ENCODE measurements around the gene ALDH16A1.

Gene ALDH16A1

GRCh38 chr19:49490287-49491029, 37.4 kb downstream of the ALDH16A1 start:
- no peak for DNase-seq

DNA sequence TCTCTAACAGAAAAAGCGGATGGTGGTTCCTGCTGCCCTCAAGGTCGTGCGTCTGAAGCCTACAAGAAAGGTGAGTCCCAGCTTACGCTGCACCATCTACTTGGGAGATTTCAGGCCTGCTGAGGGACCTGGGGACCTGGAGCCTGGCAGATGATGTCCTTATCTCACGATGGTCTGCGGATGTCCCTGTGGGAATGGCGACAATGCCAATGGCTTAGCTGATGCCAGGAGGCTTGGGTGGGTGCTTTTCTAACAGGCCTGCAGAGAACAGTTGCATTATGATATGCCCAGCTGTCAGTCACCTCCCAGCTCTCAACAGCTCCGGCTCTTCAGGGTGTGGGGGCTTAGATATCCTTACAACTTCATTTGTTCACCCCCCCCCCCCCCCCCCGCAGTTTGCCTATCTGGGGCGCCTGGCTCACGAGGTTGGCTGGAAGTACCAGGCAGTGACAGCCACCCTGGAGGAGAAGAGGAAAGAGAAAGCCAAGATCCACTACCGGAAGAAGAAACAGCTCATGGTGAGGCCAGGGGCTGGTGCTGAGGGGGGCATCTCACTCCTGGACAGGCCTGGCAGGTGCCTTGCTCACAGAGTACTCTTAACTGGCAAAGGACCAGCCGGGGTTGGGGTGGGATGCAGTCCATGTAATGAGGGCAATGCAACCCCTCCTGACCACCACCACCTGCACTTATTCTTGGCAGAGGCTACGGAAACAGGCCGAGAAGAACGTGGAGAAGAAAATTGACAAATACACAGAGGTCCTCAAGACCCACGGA, 38.2 kb downstream of the ALDH16A1 start:
- DNase-seq, result no peak

- DNase-seq, result no peak
Measured at GRCh38 chr19:49491804-49492572, 39.0 kb downstream of the ALDH16A1 start.

DNA sequence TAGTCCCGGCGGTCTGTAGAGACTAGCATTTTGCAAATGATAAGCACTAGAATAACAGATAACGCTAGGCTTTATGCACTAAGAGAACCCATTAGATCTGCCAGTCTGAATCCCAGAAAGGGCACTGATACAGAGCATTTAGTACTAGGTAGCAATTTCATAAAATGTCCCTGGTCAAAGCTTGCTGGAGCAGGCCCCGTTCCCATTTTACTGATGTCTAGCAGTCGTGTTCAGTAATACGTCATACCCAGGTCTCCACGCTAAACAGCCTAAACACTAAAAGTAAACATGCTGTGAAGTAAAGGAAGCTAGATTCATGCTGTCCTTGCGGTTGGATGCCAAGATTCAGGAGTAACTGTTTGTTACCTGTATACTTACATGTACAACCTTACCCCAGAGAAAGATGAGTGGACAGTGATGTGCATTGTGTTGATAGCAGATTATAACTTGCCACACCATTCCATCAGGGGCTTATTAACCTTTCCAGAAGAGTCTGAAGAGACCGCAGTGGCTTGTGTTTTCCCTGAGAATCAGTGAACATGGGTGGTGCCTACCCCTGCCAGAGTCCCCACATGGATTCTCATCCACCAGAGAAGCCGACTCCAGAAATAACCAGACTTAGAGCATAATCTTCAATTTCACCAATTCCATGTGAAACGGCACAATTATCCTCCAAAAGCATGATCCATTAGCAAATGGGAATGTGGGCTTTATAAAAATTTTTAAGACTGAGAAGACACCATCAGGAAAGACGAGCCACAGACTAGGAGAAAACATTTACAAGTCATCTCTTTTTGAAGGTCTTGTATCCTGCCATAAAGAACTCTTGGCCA, 39.8 kb downstream of the ALDH16A1 start:
- DNase-seq, result peak; percentile 81

- DNase-seq, result no peak
Measured at GRCh38 chr19:49496574-49497008, 43.6 kb downstream of the ALDH16A1 start.

DNA sequence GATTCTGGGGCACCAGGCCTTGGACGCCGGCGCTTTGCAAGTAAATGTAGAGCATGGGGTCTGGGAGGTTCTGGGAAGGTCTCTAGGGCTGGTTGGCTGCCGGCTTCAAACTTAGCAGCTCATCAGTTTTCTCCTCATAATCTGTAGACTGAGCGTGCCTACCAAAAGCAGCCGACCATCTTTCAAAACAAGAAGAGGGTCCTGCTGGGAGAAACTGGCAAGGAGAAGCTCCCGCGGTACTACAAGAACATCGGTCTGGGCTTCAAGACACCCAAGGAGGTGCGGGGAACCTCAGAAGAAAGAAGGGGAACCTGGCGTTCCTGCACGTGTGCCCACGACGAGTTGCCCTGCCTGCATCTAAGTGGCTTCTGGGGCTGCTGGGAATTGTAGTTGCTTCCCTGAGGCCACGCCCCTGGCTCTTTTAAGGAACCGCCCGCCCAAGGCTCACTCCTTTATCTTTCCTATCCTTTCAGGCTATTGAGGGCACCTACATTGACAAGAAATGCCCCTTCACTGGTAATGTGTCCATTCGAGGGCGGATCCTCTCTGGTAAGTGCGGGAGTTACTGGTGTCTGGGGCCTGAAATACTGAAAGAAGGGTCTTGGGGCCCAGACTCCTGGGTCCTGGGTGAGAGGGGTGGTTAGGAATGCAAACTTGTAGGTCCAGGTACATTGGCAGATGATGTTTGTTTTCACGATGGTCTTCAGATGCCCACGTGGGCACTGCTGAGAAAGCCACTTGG, 44.2 kb downstream of the ALDH16A1 start:
- DNase-seq, result peak; percentile 90

- no peak for DNase-seq
Measured at GRCh38 chr19:49497789-49498103, 44.7 kb downstream of the ALDH16A1 start.

DNA sequence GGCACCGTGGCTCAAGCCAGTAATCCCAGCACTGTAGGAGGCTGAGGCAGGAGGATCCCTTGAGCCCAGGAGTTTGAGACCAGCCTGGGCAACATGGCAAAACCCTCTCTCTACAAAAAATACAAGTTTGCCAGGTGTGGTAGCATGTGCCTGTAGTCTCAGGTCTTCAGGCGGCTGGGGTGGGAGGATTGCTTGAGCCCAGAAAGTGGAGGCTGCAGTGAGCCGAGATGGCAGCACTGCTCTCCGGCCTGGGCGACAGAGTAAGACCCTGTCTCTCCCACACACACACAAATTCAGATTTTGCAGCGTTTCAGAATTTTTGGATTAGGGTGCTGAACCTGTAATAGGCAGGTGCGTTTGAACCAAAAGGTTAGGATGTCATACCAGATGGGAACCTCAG, 45.5 kb downstream of the ALDH16A1 start:
- no peak for DNase-seq

- no peak for DNase-seq
Measured at GRCh38 chr19:49499030-49499670, 46.1 kb downstream of the ALDH16A1 start.

DNA sequence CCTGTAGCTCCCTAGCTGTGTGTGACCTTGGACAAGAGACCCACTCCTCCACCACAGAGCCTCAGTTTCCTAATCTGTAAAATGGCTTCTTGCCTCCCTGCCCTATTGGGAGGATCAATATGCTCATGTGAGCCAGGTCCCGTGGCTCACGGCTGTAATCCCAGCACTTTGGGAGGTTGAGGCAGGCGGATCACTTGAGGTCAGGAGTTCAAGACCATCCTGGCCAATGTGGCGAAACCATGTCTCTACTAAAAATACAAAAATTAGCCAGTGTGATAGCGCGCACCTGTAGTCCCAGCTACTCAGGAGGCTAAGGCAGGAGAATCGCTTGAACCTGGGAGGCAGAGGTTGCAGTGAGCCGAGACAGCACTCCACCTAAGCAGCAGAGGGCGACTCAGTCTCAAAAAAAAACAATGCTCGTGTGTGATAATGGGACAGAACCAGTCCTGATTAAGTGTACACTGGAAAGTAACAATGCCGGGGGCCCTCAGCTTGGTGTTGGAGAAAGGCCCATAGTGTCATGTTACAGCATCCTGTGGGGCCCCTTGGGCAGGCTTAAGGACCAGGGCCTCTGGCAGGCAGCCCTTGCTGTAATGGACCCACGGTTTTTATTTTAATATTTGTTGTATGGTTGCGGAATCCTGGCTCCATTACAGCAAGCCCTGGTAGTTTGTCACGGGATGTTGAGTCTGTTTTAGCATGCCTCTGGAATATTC, 50.0 kb downstream of the ALDH16A1 start:
- DNase-seq, result peak; percentile 71

- DNase-seq, result no peak
Measured at GRCh38 chr19:49503582-49503962, 50.5 kb downstream of the ALDH16A1 start.

GRCh38 chr19:49506575-49507105, 53.6 kb downstream of the ALDH16A1 start:
- DNase-seq, result peak; percentile 88

DNA sequence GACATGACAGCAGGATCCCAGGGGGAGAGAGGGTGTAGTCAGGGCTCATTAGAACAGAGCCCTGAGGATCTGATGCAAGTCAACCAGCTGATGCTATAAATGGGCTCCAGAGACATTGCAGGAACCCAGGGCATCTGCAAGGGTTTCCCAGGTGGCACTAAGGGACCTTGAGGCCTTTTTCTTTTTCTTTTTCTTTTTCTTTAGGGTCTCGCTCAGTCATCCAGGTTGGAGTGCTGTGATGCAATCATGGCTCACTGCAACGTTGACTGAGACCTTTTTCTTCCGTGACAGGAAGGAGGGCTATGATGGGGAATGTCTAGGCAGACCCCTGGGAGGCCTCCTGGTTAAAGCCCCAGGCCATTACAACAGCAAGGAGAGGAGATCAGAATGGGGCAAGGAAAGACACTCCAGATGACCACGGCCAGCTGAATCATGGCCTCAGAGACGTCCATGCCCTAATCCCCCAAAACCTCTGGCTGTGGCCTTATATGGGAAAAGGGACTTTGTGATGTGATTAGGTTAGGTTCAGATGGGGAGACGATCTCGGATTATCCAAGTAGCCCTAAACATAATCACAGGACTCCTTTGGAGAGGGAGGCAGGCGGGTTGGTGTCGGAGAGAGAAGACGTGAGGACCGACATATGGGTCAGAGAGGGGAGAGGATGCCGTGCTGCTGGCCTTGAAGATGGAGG, 54.9 kb downstream of the ALDH16A1 start:
- no peak for DNase-seq

DNA sequence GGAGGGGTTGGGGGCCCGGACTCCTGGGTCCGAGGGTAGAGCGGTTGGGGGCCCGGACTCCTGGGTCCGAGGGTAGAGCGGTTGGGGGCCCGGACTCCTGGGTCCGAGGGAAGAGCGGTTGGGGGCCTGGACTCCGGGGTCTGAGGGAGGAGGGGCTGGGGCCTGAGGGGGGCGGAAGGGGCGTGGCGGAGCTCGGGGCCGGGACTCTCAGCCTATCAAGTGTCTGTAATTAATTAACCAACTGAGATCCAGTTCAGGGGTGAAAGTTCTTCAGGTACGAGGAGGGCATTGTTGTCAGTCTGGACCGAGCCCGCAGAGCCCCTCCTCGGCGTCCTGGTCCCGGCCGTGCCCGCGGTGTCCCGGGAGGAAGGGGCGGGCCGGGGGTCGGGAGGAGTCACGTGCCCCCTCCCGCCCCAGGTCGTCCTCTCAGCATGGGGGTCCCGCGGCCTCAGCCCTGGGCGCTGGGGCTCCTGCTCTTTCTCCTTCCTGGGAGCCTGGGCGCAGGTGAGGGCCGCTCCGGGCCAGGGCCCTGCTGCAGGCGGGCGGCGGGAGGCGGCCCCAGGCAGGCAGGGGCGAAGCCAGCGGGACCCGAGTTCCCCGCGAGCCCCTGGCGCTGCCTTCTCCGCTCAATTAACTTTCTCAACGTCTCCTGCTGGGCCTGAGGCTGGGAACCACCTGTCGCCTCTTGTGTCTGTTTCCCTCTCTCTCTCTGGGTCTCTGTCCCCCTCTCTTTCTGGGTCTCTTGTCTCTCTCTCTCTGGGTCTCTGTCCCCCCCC, 60.1 kb downstream of the ALDH16A1 start:
- no peak for DNase-seq

DNA sequence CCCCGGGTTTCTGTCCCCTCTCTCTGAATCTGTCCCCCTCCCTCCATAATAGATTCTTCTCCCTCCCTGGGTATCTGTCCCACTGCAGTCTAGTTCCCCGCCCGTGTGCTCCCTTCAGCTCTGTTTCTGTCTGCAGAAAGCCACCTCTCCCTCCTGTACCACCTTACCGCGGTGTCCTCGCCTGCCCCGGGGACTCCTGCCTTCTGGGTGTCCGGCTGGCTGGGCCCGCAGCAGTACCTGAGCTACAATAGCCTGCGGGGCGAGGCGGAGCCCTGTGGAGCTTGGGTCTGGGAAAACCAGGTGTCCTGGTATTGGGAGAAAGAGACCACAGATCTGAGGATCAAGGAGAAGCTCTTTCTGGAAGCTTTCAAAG, 60.7 kb downstream of the ALDH16A1 start:
- no peak for DNase-seq

- DNase-seq, result no peak
Measured at GRCh38 chr19:49514151-49514550, 61.1 kb downstream of the ALDH16A1 start.

DNA sequence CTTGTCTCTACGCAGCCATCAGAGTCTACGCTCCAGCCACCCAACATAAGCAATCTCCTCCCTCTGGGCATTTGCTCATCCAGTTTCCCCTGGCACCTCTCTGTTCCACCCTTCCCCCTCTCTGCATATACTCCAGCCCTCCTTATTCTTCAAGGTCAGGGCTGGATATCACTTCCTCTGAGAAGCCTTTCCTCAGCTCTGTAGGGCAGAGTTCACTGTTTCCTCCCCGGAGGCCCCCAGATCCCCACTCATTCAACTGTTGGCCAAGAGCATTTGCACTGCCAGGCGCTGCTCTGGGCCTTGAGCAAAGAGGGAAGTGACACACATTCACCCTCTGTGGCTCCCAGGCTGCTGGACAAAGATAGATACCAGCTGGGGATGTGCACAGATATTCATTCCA, 62.7 kb downstream of the ALDH16A1 start:
- peak; percentile 100 for DNase-seq

GRCh38 chr19:49518033-49518432, 65.0 kb downstream of the ALDH16A1 start:
- no peak for DNase-seq

Measured in MV-4-11 (cell line).